B cell (primary cell): ENCODE measurements around the gene TMEM97. TPM values are rescaled to one million over a fixed set of nuclear protein-coding genes. Genes with fewer than 3 reads are reported as not detected.

Experiments used
- ATAC-seq: fragments of 200-7000 bp; cut with Tn5 transposase; one replicate; pipeline ENCODE4 v1.10.0; 2021; ENCODE audit warnings: low read depth, mild to moderate bottlenecking, moderate number of reproducible peaks, moderate library complexity
- CTCF ChIA-PET: fragments of 350-600 bp; sonication (Branson Sonifier 250); formaldehyde crosslinking; loops from one replicate; lab custom pipeline; 2021; ENCODE audit warnings: antibody characterized with exemption, inconsistent platforms; lab: Charles Lee
- POLR2A ChIA-PET: fragments of 350-600 bp; sonication (Branson Sonifier 250); formaldehyde crosslinking; loops from one replicate; lab custom pipeline; 2021; ENCODE audit warnings: antibody characterized with exemption; lab: Charles Lee
- DNase-seq: peaks from one replicate; pipeline ENCODE4 v3.0.0; 2013
- H2AFZ ChIP-seq: 2 replicates; pipeline ENCODE4 v1.6.1; 2012; ENCODE audit warnings: mild to moderate bottlenecking, low read depth, low read length; ENCODE audit not compliant: insufficient read depth, poor library complexity, severe bottlenecking
- H3K27ac ChIP-seq, 2 donors: 1 replicate in 1 of 2; 2 replicates in 1 of 2; pipeline ENCODE4 v1.5.1; 2012 to 2013; ENCODE audit warnings: low read length in 2 of 2, mild to moderate bottlenecking in 2 of 2, moderate library complexity in 1 of 2
- H3K27me3 ChIP-seq, 4 experiments: fragments of 200-600 bp in 1 of 4; sonication (generic) in 1 of 4; replicated peaks in 1 of 4; 1 replicate in 2 of 4; 2 replicates in 2 of 4; pipeline versions ENCODE4 v1.6.1 to v1.7.0; 2013 to 2016; ENCODE audit warnings: low read length in 3 of 4, mild to moderate bottlenecking in 2 of 4, mixed read lengths in 1 of 4, moderate library complexity in 1 of 4; ENCODE audit not compliant: insufficient read depth in 4 of 4, control insufficient read depth in 3 of 4; ENCODE audit errors: control extremely low read depth in 1 of 4
- H3K36me3 ChIP-seq, 2 experiments: replicated peaks in 1 of 2; 1 replicate in 1 of 2; 2 replicates in 1 of 2; pipeline versions ENCODE4 v1.6.1 to v1.7.1; 2013; ENCODE audit warnings: low read length in 1 of 2; ENCODE audit not compliant: insufficient read depth in 2 of 2, control insufficient read depth in 1 of 2; ENCODE audit errors: control extremely low read depth in 1 of 2, extremely low read depth in 1 of 2
- H3K4me1 ChIP-seq, 2 donors: fragments of 200-600 bp in 1 of 2; sonication (generic) in 1 of 2; 1 replicate in 1 of 2; 2 replicates in 1 of 2; pipeline versions ENCODE4 v1.5.1 to v1.6.1; 2013 to 2017; ENCODE audit warnings: low read length in 2 of 2; ENCODE audit not compliant: control insufficient read depth in 2 of 2, insufficient read depth in 2 of 2
- H3K4me2 ChIP-seq: replicated peaks from 2 replicates; pipeline ENCODE3; 2012; ENCODE audit warnings: mild to moderate bottlenecking, low read depth, low read length; ENCODE audit not compliant: poor library complexity, severe bottlenecking
- H3K4me3 ChIP-seq, 5 experiments: fragments of 200-600 bp in 1 of 5; sonication (generic) in 1 of 5; 1 replicate in 3 of 5; 2 replicates in 2 of 5; pipeline versions ENCODE4 v1.5.1 to v1.7.0; 2011 to 2016; ENCODE audit warnings: low read length in 4 of 5, mild to moderate bottlenecking in 4 of 5, low read depth in 2 of 5, control low read depth in 1 of 5, moderate library complexity in 1 of 5; ENCODE audit not compliant: insufficient read depth in 1 of 5; ENCODE audit errors: control extremely low read depth in 1 of 5, extremely low read depth in 1 of 5
- H3K79me2 ChIP-seq: fragments of 200-600 bp; sonication (generic); one replicate; pipeline ENCODE4 v1.6.0; 2016; ENCODE audit warnings: low read length; ENCODE audit not compliant: control insufficient read depth, insufficient read depth
- H3K9ac ChIP-seq: fragments of 200-600 bp; sonication (generic); 2 replicates; pipeline ENCODE4 v1.6.1; 2017; ENCODE audit warnings: mild to moderate bottlenecking, low read length, moderate library complexity
- H3K9me3 ChIP-seq, 3 donors: one replicate each; pipeline versions ENCODE4 v1.6.1 to v1.7.1; 2013; ENCODE audit warnings: low read length in 2 of 3; ENCODE audit not compliant: control insufficient read depth in 2 of 3, insufficient read depth in 1 of 3; ENCODE audit errors: control extremely low read depth in 1 of 3
- H4K20me1 ChIP-seq: 2 replicates; pipeline ENCODE4 v1.6.0; 2012; ENCODE audit warnings: mild to moderate bottlenecking, low read length; ENCODE audit not compliant: insufficient read depth, control insufficient read depth, poor library complexity, severe bottlenecking
- H3K27ac Mint-ChIP-seq: one replicate; pipeline ENCODE4 v1.8.0; 2021; ENCODE audit warnings: mixed read lengths
- H3K27me3 Mint-ChIP-seq: one replicate; pipeline ENCODE4 v1.8.0; 2021; ENCODE audit warnings: mixed read lengths
- H3K4me1 Mint-ChIP-seq: one replicate; pipeline ENCODE4 v1.8.0; 2021; ENCODE audit warnings: mixed read lengths
- H3K4me3 Mint-ChIP-seq: one replicate; pipeline ENCODE4 v1.8.0; 2021; ENCODE audit warnings: mixed read lengths
- H3K9me3 Mint-ChIP-seq: one replicate; pipeline ENCODE4 v1.8.0; 2022; ENCODE audit warnings: mixed read lengths; ENCODE audit not compliant: insufficient read depth
- EZH2 ChIP-seq: IDR thresholded peaks from 2 replicates; pipeline ENCODE4 v1.6.1; 2012; ENCODE audit warnings: borderline replicate concordance, low read depth, mild to moderate bottlenecking, moderate library complexity, low read length; ENCODE audit not compliant: insufficient read depth, poor library complexity, severe bottlenecking
- WGBS: methylation state at CpG from one replicate; pipeline ENCODE4 v1.1.5; 2013; ENCODE audit warnings: missing lambda C conversion rate; ENCODE audit not compliant: insufficient coverage; 5-methylcytosine and 5-hydroxymethylcytosine counted together
- intact Hi-C: fragments of 100-400 bp; cut with micrococcal nuclease; formaldehyde crosslinking; loops from one replicate; pipeline ENCODE4 v1.10.0; 2022
- polyA plus RNA-seq: library from polyadenylated mRNA; depleted of rRNA; stranded (reverse); fragments of >200 nt; gene quantifications from 2 replicates; pipeline ENCODE4 v1.2.3, GENCODE V29; 2012
- total RNA-seq, 2 donors: library from RNA; stranded (reverse); fragments of 120-200 nt in 1 of 2; gene quantifications; 1 replicate in 1 of 2; 2 replicates in 1 of 2; pipeline versions ENCODE4 v1.2.3 to v1.2.4, GENCODE V29; 2013 to 2022
- TF ChIP-seq, protein P1 (sequence below): fragments of 200-600 bp; IDR thresholded peaks from one replicate; pipeline ENCODE4 v1.8.0; 2022; ENCODE audit warnings: antibody characterized with exemption, mild to moderate bottlenecking

The TMEM97 gene
- total and polyA plus RNA-seq, 2 donors (not counting 1 experiment from before 2014, with no cell fraction given): 1.6 to 6.4 TPM

DNA sequence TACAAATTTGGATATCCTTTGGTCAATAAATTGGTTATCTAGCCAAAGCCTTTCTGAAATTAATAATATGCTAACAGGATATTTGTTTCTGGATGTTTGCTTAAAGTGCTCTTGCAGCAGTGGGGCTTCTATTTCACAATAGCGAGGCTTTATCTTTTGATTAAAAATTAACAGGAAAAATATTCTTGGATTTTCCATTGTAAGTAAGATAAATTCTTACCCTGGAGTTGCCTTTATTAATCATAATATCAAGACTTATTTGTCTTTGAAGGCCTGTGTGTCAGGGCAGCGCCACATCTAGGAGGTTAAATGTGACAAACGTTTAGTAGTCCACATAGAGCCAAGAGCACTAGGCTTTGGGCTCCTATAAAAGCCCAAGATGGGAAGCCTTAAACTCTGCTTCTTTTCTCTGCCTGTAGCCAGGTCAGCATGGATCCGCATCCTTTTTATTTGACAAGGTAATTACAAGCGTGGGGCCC, 5.3 kb downstream of the TMEM97 start:
- Histone ChIP-seq H3K27ac (no peak overlapping the region), H3K9ac (no peak overlapping the region), H3K79me2 (no peaks in the 10 kb centered on the region), H3K4me3 (no peak overlapping the region), H3K4me1 (peaks cover 8 to 9% of the 10 kb centered on the region in 2 donors), H3K27me3 (no peaks in the 10 kb centered on the region), H4K20me1 (no peaks in the 10 kb centered on the region), H3K4me2 (no peak overlapping the region), H3K9me3 (no peaks in the 10 kb centered on the region), H3K36me3 (peaks cover 0 to 25% of the 10 kb centered on the region in 2 experiments), H2AFZ (no peak overlapping the region)
- WGBS: 93% methylated on average over 2 of the region's 5 CpGs
- ChIA-PET CTCF (interaction anchor here (0.5 kb wide), 1 partner anchor 439 kb away, joined by 3 read pairs; no protein-coding TSS in a partner anchor), POLR2A (no interaction called here)
- no peak overlapping the region for H3K4me3 Mint-ChIP-seq
- no peak overlapping the region for H3K27ac Mint-ChIP-seq
- H3K27me3 Mint-ChIP-seq: no peaks in the 10 kb centered on the region
- intact Hi-C loops: no loop called here
- ATAC-seq (no peak), DNase-seq (no peak)
- H3K9me3 Mint-ChIP-seq: no peaks in the 10 kb centered on the region
- TF ChIP-seq EZH2: no peak
- TF ChIP-seq, protein P1, sequence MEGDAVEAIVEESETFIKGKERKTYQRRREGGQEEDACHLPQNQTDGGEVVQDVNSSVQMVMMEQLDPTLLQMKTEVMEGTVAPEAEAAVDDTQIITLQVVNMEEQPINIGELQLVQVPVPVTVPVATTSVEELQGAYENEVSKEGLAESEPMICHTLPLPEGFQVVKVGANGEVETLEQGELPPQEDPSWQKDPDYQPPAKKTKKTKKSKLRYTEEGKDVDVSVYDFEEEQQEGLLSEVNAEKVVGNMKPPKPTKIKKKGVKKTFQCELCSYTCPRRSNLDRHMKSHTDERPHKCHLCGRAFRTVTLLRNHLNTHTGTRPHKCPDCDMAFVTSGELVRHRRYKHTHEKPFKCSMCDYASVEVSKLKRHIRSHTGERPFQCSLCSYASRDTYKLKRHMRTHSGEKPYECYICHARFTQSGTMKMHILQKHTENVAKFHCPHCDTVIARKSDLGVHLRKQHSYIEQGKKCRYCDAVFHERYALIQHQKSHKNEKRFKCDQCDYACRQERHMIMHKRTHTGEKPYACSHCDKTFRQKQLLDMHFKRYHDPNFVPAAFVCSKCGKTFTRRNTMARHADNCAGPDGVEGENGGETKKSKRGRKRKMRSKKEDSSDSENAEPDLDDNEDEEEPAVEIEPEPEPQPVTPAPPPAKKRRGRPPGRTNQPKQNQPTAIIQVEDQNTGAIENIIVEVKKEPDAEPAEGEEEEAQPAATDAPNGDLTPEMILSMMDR: no peak
- H3K4me1 Mint-ChIP-seq: peaks cover 12% of the 10 kb centered on the region

DNA sequence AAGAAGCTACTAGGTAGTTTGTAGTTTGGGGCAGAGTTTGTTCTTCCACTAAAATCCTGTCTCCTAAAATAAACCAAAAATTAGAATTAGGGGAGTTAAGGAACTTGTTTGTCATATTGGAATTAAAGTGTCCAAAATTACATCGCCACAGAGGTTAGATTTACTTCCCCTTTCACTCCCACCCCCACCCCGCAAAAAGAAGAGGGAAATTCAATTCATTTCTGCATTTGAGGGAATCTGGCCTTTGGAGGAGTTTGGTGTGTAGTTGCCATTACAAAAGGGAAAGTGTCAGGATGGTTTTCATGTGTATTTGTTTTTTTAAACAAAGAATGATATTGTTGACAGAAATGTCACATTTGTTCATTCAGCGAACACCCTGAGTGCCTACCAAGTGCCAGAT, 5.8 kb downstream of the TMEM97 start:
- H3K9me3 ChIP-seq: no peaks in the 10 kb centered on the region
- intact Hi-C loops: no loop called here
- H3K4me2 ChIP-seq: no peak overlapping the region

More for the DNA sequence above, 5.8 kb downstream of the TMEM97 start:
- H3K27me3 Mint-ChIP-seq: no peaks in the 10 kb centered on the region
- Histone ChIP-seq H3K4me3 (no peak overlapping the region), H3K4me1 (peaks cover 3 to 4% of the 10 kb centered on the region in 2 donors), H4K20me1 (no peaks in the 10 kb centered on the region), H3K36me3 (peaks cover 0 to 26% of the 10 kb centered on the region in 2 experiments), H3K9ac (no peak overlapping the region), H3K79me2 (no peaks in the 10 kb centered on the region), H2AFZ (no peak overlapping the region), H3K27ac (no peak overlapping the region), H3K27me3 (no peaks in the 10 kb centered on the region)
- ATAC-seq: no peak
- no peak overlapping the region for H3K27ac Mint-ChIP-seq
- no peaks in the 10 kb centered on the region for H3K9me3 Mint-ChIP-seq
- TF ChIP-seq EZH2: no peak
- TF ChIP-seq, protein P1: no peak
- H3K4me1 Mint-ChIP-seq: peaks cover 9% of the 10 kb centered on the region
- CTCF ChIA-PET: interaction anchor here (0.5 kb wide), 1 partner anchor 440 kb away, joined by 3 read pairs; no protein-coding TSS in a partner anchor
- POLR2A ChIA-PET: no interaction called here
- no peak for DNase-seq
- H3K4me3 Mint-ChIP-seq: no peak overlapping the region
- 100% methylated on average over 1 of the region's 3 CpGs for WGBS
